HCT116 (cell line): ENCODE measurements around the gene FRMD4A. TPM values are rescaled to one million over a fixed set of nuclear protein-coding genes. Genes with fewer than 3 reads are reported as not detected.

Source experiments
- ATAC-seq: fragments of 200-7000 bp; cut with Tn5 transposase; 2 replicates; pipeline ENCODE4 v1.9.1; 2020; ENCODE audit warnings: mild to moderate bottlenecking, moderate library complexity
- BruUV-seq: library from RNA; stranded (reverse); fragments of 400-500 nt; replicated peaks from 2 replicates; lab custom pipeline; 2021; lab: Mats Ljungman, UMichigan
- CTCF ChIA-PET: fragments of 300-600 bp; sonication (Branson Sonifier 250); formaldehyde crosslinking; loops from one replicate; lab custom pipeline; 2021; ENCODE audit warnings: antibody characterized with exemption; lab: Charles Lee
- POLR2A ChIA-PET: fragments of 300-600, 350-600 bp; sonication (Branson Sonifier 250); formaldehyde crosslinking; loops from one replicate; lab custom pipeline; 2021; ENCODE audit warnings: antibody characterized with exemption; lab: Charles Lee
- RAD21 ChIA-PET, 2 experiments: fragments of 300-600 bp; sonication (Branson Sonifier 250); formaldehyde crosslinking; loops; one replicate each; lab custom pipeline; 2023; ENCODE audit warnings: low total read pairs in 2 of 2; ENCODE audit not compliant: uncharacterized antibody in 2 of 2, unreplicated experiment in 2 of 2, low non-redundant PET in 1 of 2; lab: Charles Lee
- DNase-seq: peaks from one replicate; pipeline ENCODE4 v3.0.0-alpha.2; 2010; ENCODE audit warnings: low read depth, low spot score
- H2AFZ ChIP-seq: fragments of 200-600 bp; shearing (Covaris generic), sonication (generic); 2 replicates; pipeline ENCODE4 v1.6.1; 2017; ENCODE audit warnings: low read depth, mixed run types, mixed read lengths, antibody characterized with exemption, low read length; ENCODE audit not compliant: poor library complexity, severe bottlenecking
- H3K27ac ChIP-seq: 2 replicates; pipeline ENCODE4 v1.5.1; 2012; ENCODE audit warnings: low read depth, low read length
- H3K27me3 ChIP-seq: fragments of 200-600 bp; sonication (generic); 2 replicates; pipeline ENCODE4 v1.6.1; 2016; ENCODE audit warnings: mixed run types, low read length, mixed read lengths; ENCODE audit not compliant: insufficient read depth
- H3K36me3 ChIP-seq, 2 experiments: fragments of 200-500 bp in 1 of 2; fragments of 200-600 bp in 1 of 2; sonication (Bioruptor generic) in 1 of 2; sonication (generic) in 1 of 2; 2 replicates each; pipeline versions ENCODE4 v1.5.1 to v1.6.1; 2014 to 2016; ENCODE audit warnings: low read length in 2 of 2, inconsistent platforms in 1 of 2, mixed read lengths in 1 of 2, mixed run types in 1 of 2; ENCODE audit not compliant: insufficient read depth in 2 of 2, control insufficient read depth in 1 of 2
- H3K4me1 ChIP-seq, 2 experiments: fragments of 200-600 bp in 1 of 2; sonication (generic) in 1 of 2; 2 replicates each; pipeline versions ENCODE4 v1.5.1 to v1.6.1; 2012 to 2017; ENCODE audit warnings: low read length in 2 of 2, inconsistent platforms in 1 of 2, mild to moderate bottlenecking in 1 of 2, mixed read lengths in 1 of 2, mixed run types in 1 of 2, moderate library complexity in 1 of 2; ENCODE audit not compliant: insufficient read depth in 2 of 2, control insufficient read depth in 1 of 2
- H3K4me2 ChIP-seq: fragments of 200-600 bp; sonication (generic); 2 replicates; pipeline ENCODE4 v1.6.1; 2017; ENCODE audit warnings: mixed run types, low read length, mixed read lengths
- H3K4me3 ChIP-seq, 2 experiments: fragments of 200-600 bp in 1 of 2; sonication (generic) in 1 of 2; replicated peaks in 1 of 2; 2 replicates each; pipeline ENCODE4 v1.5.1; 2011 to 2016; ENCODE audit warnings: low read length in 2 of 2, control low read depth in 1 of 2, low read depth in 1 of 2, mild to moderate bottlenecking in 1 of 2, mixed read lengths in 1 of 2, mixed run types in 1 of 2
- H3K79me2 ChIP-seq: fragments of 200-600 bp; sonication (generic); 2 replicates; pipeline ENCODE4 v1.6.1; 2017; ENCODE audit warnings: mild to moderate bottlenecking, mixed run types, low read length, moderate library complexity, mixed read lengths; ENCODE audit not compliant: insufficient read depth
- H3K9ac ChIP-seq: fragments of 200-600 bp; sonication (generic); 2 replicates; pipeline ENCODE4 v1.6.1; 2016; ENCODE audit warnings: low read length, mixed read lengths
- H3K9me2 ChIP-seq: fragments of 200-600 bp; sonication (generic), shearing (Covaris generic); 2 replicates; pipeline ENCODE4 v1.6.1; 2017; ENCODE audit warnings: mixed run types, mild to moderate bottlenecking, moderate library complexity; ENCODE audit not compliant: insufficient read depth
- H3K9me3 ChIP-seq, 2 experiments: fragments of 200-500 bp in 1 of 2; fragments of 200-600 bp in 1 of 2; sonication (Bioruptor generic) in 1 of 2; sonication (generic) in 1 of 2; 2 replicates each; pipeline ENCODE4 v1.6.1; 2014 to 2017; ENCODE audit warnings: low read length in 2 of 2, mixed read lengths in 2 of 2, inconsistent platforms in 1 of 2, low read depth in 1 of 2, mild to moderate bottlenecking in 1 of 2, mixed run types in 1 of 2, moderate library complexity in 1 of 2; ENCODE audit not compliant: control insufficient read depth in 1 of 2, insufficient read depth in 1 of 2
- H4K20me1 ChIP-seq: fragments of 200-600 bp; sonication (generic), shearing (Covaris generic); 2 replicates; pipeline ENCODE4 v1.6.1; 2017; ENCODE audit warnings: mixed run types, mild to moderate bottlenecking, moderate library complexity; ENCODE audit not compliant: insufficient read depth
- CBX3 ChIP-seq: IDR thresholded peaks from 2 replicates; pipeline ENCODE4 v1.6.1; 2012; ENCODE audit warnings: low read depth
- ELF1 ChIP-seq: IDR thresholded peaks from 2 replicates; pipeline ENCODE4 v1.6.1; 2012; ENCODE audit warnings: low read depth, borderline replicate concordance
- EZH2phosphoT487 ChIP-seq: fragments of 200-600 bp; IDR thresholded peaks from 2 replicates; pipeline ENCODE4 v1.6.1; 2018; ENCODE audit warnings: antibody characterized with exemption, borderline replicate concordance
- POLR2AphosphoS5 ChIP-seq: IDR thresholded peaks from 2 replicates; pipeline ENCODE4 v1.6.1; 2011; ENCODE audit warnings: mild to moderate bottlenecking, low read depth, low read length, moderate library complexity
- SIN3A ChIP-seq: IDR thresholded peaks from 2 replicates; pipeline ENCODE4 v1.6.1; 2012; ENCODE audit warnings: low read depth
- TCF7L2 ChIP-seq: IDR thresholded peaks from 2 replicates; pipeline ENCODE4 v1.7.0; 2011; ENCODE audit warnings: borderline replicate concordance, inconsistent platforms; ENCODE audit not compliant: insufficient read depth, insufficient read length; ENCODE audit errors: extremely low read depth
- ZFX ChIP-seq: fragments of 450-650 bp; IDR thresholded peaks from 2 replicates; pipeline ENCODE4 v1.6.1; 2017
- intact Hi-C: fragments of 100-400 bp; cut with micrococcal nuclease; formaldehyde crosslinking; loops from 2 replicates; pipeline ENCODE4 v1.10.0; 2022
- total RNA-seq: library from RNA; stranded (reverse); gene quantifications from one replicate; pipeline ENCODE4 v1.2.1, GENCODE V29; 2021; ENCODE audit not compliant: unreplicated experiment
- TF ChIP-seq, protein P1 (sequence below): IDR thresholded peaks from 2 replicates; pipeline ENCODE4 v1.6.1; 2012

Gene FRMD4A
- total RNA-seq, 1 experiment from 2014 or later, result 0.20 TPM

DNA sequence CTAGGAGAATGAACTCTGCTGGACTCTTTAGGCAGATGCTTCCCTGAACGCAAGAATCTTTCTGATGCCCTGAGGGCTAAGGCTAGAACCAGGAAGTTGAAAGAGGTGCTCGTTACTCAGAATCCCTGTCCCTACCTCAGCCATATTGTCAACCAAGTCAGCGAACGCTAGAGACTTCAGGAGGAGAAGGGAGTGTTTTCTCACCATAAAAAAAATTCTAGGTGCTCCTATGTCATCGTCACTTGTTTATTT is 384.6 kb downstream of the FRMD4A start:
- Histone ChIP-seq H3K9ac (no peak overlapping the region), H3K9me2 (no peaks in the 10 kb centered on the region), H3K27me3 (peaks cover 14% of the 10 kb centered on the region), H3K9me3 (no peaks in the 10 kb centered on the region), H3K79me2 (no peaks in the 10 kb centered on the region), H3K36me3 (no peaks in the 10 kb centered on the region), H2AFZ (no peak overlapping the region), H3K4me1 (peaks cover 4 to 6% of the 10 kb centered on the region in 2 experiments; a peak in 3 of 4 replicates), H3K4me3 (no peak overlapping the region), H3K4me2 (no peak overlapping the region), H3K27ac (no peak overlapping the region), H4K20me1 (no peaks in the 10 kb centered on the region)
- ATAC-seq (no peak), DNase-seq (no peak)
- ChIA-PET RAD21 (no interaction called here), POLR2A (no interaction called here), CTCF (no interaction called here)
- TF ChIP-seq SIN3A (no peak), ZFX (no peak), EZH2phosphoT487 (no peak), ELF1 (no peak), CBX3 (no peak)
- TF ChIP-seq, protein P1, sequence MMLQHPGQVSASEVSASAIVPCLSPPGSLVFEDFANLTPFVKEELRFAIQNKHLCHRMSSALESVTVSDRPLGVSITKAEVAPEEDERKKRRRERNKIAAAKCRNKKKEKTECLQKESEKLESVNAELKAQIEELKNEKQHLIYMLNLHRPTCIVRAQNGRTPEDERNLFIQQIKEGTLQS, result no peak
- intact Hi-C loops, result no loop called here
- no TSS peak for BruUV-seq

DNA sequence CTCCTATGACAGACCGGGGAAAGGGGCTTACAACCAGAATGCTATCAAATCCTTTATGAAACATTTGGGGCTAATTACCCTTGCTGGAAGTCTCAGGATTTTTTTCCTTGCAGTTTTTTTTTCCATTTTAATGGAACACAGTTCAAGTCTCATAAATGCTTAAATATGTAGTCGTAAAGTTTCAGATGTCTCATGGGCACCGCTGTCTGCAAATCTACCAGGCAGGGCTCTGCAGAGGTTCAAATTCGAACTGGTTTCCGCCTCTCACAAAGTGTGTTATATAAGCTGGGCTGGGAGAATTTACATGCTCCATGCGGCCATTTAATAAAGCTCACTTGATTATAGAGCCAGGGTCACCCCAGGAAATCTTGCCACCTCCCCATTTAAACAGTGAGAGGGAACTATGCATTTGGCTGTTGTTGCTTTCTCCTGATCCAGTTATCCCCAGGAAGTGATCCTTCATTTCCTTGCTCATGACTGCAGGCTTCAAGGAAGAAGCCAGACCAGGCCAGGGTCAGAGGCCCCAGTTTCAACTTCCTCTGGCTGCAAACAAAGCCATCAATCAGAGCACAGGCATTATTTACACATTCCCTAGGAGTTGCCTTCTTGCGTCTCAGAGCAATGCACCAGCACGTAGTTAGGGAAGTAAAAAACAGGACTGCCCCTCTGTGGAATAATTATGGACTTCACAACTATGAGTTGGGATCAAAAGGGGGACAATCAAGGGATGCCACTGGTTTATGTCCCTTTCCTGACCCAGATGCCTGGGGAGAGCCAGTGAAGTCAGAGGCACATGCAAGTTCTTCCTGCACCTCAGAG is 385.1 kb downstream of the FRMD4A start:
- Histone ChIP-seq H3K9ac (no peak overlapping the region), H4K20me1 (no peaks in the 10 kb centered on the region), H3K27ac (no peak overlapping the region), H3K79me2 (no peaks in the 10 kb centered on the region), H3K4me2 (no peak overlapping the region), H3K27me3 (peaks cover 14% of the 10 kb centered on the region), H3K9me3 (no peaks in the 10 kb centered on the region), H3K4me1 (peaks cover 4 to 6% of the 10 kb centered on the region in 2 experiments; a peak in 3 of 4 replicates), H3K36me3 (no peaks in the 10 kb centered on the region), H3K9me2 (no peaks in the 10 kb centered on the region), H3K4me3 (no peak overlapping the region), H2AFZ (no peak overlapping the region)
- intact Hi-C loops, result no loop called here
- DNase-seq, result no peak
- TF ChIP-seq SIN3A (no peak), POLR2AphosphoS5 (no peak), ELF1 (no peak), TCF7L2 (no peak)
- ChIA-PET RAD21 (no interaction called here), CTCF (no interaction called here), POLR2A (no interaction called here)
- no TSS peak for BruUV-seq
- no peak for ATAC-seq
